ENCODE results near the gene GALNT9.

GALNT9 gene

GRCh38 chr12:132190012-132190755, 139.2 kb downstream of the GALNT9 start:
- no peak for DNase-seq

DNA sequence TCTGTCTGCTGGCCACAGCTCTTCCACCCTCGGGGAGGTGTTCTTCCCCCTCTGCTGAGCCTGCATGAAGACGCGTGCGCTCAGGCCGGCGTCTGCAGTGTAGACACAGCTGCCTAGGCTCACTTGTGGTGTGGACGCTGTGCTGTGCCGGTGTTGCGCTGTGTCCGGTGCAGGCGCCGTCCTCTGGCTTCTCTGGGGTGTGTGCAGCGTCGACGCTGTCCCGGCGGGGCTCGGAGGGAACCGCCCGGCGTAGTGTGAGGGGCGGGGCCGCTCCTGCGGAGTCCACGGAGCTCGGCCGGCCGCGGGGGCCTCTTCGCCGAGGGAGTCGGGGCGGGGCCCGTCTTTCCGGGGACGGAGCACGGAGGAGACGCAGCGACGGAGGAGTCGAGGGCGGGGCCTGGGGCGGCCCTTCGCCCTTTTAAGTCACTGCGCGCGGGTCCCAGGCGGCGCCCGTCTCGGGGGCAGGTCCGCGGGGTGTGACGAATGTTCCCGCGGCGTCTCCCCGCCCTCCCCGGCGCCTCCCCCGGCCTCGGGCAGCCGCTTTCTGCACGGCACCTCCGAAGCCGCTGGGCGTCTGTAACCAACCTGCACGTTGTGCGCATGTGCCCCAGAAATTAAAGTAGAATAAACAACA, 139.9 kb downstream of the GALNT9 start:
- DNase-seq, result peak; percentile 83

DNA sequence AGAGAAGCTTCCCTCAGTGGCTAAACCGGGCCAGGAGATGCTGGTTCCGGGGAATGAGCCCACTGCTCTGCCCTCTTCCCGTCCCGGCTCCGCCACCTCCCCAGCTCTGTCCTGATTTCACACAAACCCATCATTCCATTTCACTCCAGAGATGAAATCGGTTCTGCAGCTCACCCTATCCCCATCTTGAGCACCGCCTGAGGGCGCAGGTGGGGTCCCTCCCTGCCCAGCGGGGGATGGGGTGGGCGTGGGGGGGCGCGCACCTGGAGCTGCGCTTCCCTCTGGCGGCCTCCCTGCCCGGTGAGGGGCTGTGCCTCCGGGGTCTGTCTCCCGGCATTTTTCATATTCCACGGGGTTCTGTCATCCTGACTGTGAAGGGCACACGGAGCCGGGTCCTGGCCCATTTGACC, 140.5 kb downstream of the GALNT9 start:
- no peak for DNase-seq

GRCh38 chr12:132188451-132188901, 140.9 kb downstream of the GALNT9 start:
- no peak for DNase-seq

DNA sequence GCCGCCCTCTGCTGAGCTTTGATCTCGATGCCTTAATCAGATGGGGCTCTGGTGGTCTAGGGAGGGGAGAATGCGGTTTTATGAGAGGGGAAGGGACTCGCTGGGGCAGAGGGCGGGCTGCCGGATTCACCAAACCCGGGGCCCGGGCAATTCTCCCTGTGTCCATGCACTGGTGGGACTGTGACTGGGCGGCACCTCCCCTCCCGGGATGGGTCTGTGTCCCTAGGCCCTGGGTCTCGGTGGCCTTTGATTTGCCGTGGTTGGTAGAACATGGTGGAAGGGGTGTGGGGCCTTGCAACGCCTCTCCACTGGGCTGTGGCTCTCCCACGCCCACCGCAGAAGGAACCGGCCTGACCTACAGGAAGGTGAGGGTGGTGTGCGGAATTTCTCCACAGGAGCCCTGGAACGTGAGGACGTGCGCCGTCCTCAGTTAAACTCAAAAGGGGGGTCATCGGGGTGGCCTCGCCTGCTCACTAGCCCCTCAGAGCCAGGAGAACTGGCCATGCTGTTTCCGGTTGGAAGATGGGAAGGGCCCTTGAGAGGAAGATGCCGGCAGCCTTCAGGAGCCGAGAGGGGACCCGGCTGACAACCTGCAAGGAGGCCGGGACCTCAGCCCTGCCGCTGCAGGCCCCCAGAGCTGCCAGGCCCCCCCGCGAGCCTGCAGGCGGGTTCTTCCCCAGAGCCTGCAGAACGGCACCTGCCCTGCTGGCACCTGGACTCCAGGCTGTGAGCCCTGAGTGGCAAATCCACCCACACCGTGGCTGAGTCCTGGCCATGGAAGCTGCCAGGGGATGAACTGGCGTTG, 141.5 kb downstream of the GALNT9 start:
- no peak for DNase-seq

GRCh38 chr12:132186857-132187620, 142.3 kb downstream of the GALNT9 start:
- no peak for DNase-seq

- no peak for DNase-seq
Measured at GRCh38 chr12:132186208-132186856, 143.1 kb downstream of the GALNT9 start.

GRCh38 chr12:132185705-132186104, 143.7 kb downstream of the GALNT9 start:
- DNase-seq, result no peak

DNA sequence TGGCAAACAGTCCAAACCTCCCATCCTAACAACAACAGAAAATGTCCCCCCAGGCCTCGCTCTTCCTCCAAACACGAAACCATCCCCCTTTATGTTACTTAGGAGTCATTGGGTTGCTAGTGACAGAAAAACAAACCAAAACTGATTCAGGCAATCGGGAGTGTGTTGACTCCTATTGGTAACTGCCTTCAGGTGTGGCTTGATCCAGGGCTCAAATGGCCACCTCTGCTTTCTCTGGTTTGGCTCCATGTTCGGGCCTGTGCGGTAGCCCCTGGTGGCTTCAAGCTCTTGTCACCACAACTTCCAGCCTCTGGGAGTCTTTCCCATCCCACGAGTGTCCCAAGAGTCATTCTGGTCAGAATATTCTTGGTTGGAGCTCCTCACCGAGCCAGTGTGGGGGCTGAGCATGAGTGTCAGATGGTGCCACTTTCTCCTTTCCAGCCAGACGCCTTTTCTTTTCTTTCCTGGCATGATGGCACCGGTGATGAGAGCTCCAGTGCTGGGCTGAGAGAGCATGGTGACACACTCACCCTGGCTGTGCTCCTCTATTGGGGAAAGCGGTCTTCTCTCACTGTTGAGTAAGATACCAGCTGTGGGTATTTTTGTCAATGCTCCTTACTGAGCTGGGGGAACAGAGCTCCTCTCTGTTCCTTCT, 146.6 kb downstream of the GALNT9 start:
- no peak for DNase-seq

GRCh38 chr12:132182206-132182710, 147.1 kb downstream of the GALNT9 start:
- no peak for DNase-seq

DNA sequence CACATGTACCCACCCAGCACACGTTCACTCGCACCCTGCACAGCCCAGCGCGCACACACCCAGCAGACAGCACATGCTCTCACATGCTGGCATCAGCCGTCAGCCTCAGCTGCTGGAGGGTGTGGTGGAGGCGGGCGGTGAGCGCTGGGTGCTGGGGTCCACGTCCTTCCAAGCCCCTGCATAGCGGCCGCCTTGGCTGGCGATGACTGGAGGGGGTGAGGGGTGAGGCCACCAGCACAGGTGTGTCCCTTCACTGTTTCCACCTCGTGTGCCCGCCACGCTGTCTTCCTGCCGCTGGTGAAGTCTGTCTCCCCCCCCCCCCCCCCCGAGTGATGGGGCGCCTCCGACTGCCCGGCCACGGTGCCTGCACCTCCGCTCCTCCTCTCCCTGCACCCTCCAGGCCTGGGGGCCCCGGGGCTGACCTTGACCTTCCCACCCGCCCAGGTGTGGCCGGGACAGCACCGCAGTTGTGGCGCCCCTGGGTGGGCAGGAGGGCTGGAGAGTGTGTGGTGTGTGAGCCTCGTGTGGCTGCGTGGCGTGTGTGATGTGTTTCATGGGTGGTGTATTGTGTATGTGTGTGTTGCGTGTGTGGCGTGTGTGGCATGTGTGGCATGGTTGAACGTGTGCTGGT, 147.7 kb downstream of the GALNT9 start:
- DNase-seq, result no peak

DNA sequence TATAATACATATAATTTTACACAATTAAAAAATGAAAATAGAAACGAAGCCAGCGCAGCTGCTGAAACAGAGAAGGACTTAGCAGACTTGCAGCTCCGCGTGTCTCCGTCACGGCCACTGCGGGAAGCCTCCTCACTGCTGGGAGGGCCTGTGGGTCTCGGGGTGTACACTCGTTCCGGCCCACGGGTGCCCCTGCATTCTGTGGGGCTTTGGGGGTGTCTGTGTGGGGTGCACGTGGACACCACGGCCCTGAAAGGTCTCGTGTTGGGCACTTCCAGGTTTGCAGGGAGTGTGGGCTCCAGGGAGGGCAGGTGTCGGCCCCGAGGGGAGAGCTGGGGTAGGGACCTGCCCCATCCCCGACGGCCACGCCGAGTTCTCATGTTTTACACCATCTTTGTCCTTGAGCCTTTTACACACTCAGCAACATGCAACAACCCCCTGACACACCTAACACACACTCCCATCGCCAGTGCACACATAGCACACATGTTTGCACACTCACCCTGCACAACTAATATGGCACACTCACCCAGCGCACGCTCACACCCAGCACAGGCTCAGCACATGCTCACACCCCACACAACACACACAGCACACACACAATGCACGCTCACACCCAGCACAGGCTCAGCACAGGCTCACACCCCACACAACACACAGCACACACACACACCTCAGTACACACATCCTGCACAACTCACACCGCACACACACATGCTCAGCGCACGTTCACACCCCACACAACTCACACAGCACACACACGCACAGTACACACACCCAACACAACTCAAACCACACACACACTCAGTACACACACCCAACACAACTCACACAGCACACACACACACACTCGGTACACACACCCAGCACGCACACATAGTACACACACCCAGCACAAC, 148.5 kb downstream of the GALNT9 start:
- DNase-seq, result no peak

GRCh38 chr12:132179431-132180362, 149.7 kb downstream of the GALNT9 start:
- no peak for DNase-seq

GRCh38 chr12:132178801-132179401, 150.5 kb downstream of the GALNT9 start:
- DNase-seq, result peak; percentile 57

DNA sequence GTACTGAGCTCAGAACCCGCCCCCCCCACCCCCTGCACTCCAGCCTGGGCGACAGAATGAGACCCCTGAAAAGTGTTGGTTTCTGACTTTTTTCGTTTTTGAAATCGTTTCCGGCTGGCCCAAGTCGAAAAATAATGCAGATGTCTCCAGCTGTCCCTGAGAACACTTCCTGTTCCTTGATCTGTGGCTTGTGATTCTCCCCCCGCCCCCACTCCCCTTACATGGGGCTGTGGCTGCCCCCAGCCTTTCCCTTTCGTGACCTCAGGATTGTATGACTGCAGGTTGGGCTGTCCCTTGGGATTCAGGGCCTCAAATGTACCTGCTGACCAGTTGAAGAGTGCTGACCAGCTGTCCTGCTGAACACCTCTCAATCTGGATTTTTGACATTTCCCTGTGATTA, 151.1 kb downstream of the GALNT9 start:
- no peak for DNase-seq

GRCh38 chr12:132176920-132177551, 152.4 kb downstream of the GALNT9 start:
- DNase-seq, result no peak

DNA sequence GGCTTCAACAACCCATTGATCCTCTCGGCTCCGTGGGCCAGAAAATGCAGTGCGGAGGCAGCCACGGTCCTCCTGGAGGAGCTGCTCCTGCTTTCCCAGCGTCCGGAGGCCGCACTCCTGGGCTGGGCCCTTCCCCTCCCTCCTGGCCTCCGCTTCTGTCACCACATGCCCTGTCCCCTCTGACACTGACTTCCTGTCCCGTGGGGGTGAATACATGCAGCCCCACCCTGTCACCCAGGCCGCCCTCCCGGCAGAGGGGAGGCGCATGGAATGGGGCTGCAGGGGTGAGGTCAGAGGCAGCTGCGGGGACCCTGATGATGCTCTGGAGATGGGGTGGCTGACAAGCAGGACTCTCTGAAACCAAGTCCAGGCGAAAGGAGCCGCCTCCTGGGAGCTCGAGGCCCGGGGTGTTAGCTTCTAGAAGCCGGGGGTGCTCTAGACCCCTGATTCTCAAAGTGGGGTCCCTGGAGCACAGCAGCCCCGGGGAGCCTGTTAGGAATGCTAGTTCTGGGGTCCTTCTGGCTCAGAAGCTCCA, 152.9 kb downstream of the GALNT9 start:
- DNase-seq, result no peak
